Nephron progenitor cell (in vitro differentiated cells): ENCODE results near the gene C1orf167.

Experiments used
- DNase-seq: peaks from one replicate; pipeline ENCODE4 v3.0.0; 2021
- H3K27ac Mint-ChIP-seq: 2 replicates; pipeline ENCODE4 v1.8.0; 2021; ENCODE audit warnings: mild to moderate bottlenecking, moderate library complexity, mixed read lengths
- H3K27me3 Mint-ChIP-seq: 2 replicates; pipeline ENCODE4 v1.8.0; 2021; ENCODE audit warnings: mild to moderate bottlenecking, low read depth, mixed read lengths; ENCODE audit not compliant: poor library complexity
- H3K36me3 Mint-ChIP-seq: 2 replicates; pipeline ENCODE4 v1.8.0; 2021; ENCODE audit warnings: low read depth, mixed read lengths
- H3K4me1 Mint-ChIP-seq: 2 replicates; pipeline ENCODE4 v1.8.0; 2021; ENCODE audit warnings: mixed read lengths
- H3K4me3 Mint-ChIP-seq: 2 replicates; pipeline ENCODE4 v1.8.0; 2021; ENCODE audit warnings: mild to moderate bottlenecking, moderate library complexity, mixed read lengths
- H3K9me3 Mint-ChIP-seq: 2 replicates; pipeline ENCODE4 v1.8.0; 2021; ENCODE audit warnings: mild to moderate bottlenecking, moderate library complexity, mixed read lengths
- CTCF ChIP-seq: fragments of 200-600 bp; sonication (generic); IDR thresholded peaks from 2 replicates; pipeline ENCODE4 v1.5.0; 2021; ENCODE audit warnings: antibody characterized with exemption

The C1orf167 gene

GRCh38 chr1:11837767-11838348, 75.9 kb downstream of the C1orf167 start:
- H3K36me3 Mint-ChIP-seq = peaks cover 57% of the 10 kb centered on the region
- TF ChIP-seq CTCF = no peak
- no peak overlapping the region for H3K27ac Mint-ChIP-seq
- DNase-seq = no peak
- no peak overlapping the region for H3K4me3 Mint-ChIP-seq
- H3K4me1 Mint-ChIP-seq = no peaks in the 10 kb centered on the region
- no peaks in the 10 kb centered on the region for H3K9me3 Mint-ChIP-seq
- H3K27me3 Mint-ChIP-seq = peaks cover 3% of the 10 kb centered on the region

GRCh38 chr1:11838349-11839272, 76.6 kb downstream of the C1orf167 start:
- Mint-ChIP-seq H3K4me3 (no peak overlapping the region), H3K36me3 (peaks cover 58% of the 10 kb centered on the region), H3K4me1 (no peaks in the 10 kb centered on the region), H3K27ac (peak overlapping the region; percentile 48), H3K9me3 (no peaks in the 10 kb centered on the region), H3K27me3 (peaks cover 3% of the 10 kb centered on the region)
- peak; percentile 81 for DNase-seq
- peak; percentile 99 for TF ChIP-seq CTCF
